K562 (cell line): ENCODE measurements around the gene EPHB6. TPM values are rescaled to one million over a fixed set of nuclear protein-coding genes. Genes with fewer than 3 reads are reported as not detected.

ENCODE experiments used
- ATAC-seq: fragments of 200-7000 bp; cut with Tn5 transposase; 3 replicates; pipeline ENCODE4 v1.9.1; 2020; ENCODE audit warnings: moderate library complexity
- BruUV-seq: library from RNA; stranded (reverse); fragments of 400-500 nt; replicated peaks from 2 replicates; lab custom pipeline; 2021; lab: Mats Ljungman, UMichigan
- CTCF ChIA-PET: fragments of 300-600 bp; formaldehyde crosslinking; extraction: SDS; loops from one replicate; lab custom pipeline; 2021; ENCODE audit warnings: low intra/inter-chr PET ratio; lab: Yijun Ruan, JAX
- POLR2A ChIA-PET: fragments of 300-600, 350-650 bp; sonication (Branson Sonifier 250); formaldehyde crosslinking; extraction: SDS; loops from one replicate; lab custom pipeline; 2021; ENCODE audit warnings: antibody characterized with exemption, inconsistent platforms; lab: Yijun Ruan, JAX
- DNase-seq, 4 experiments: peaks; one replicate each; pipeline versions ENCODE4 v3.0.0 to v3.0.0-alpha.2; 2011 to 2018; ENCODE audit warnings: low spot score in 3 of 4, mixed read lengths in 3 of 4; ENCODE audit errors: extremely low read depth in 1 of 4
- FAIRE-seq: peaks from 2 replicates; lab custom pipeline; 2011; peaks lifted over from hg19 to GRCh38; lab: Jason Lieb, UNC
- H2AFZ ChIP-seq: 2 replicates; pipeline ENCODE4 v1.6.0; 2011; ENCODE audit warnings: low read depth, low read length, control low read depth, inconsistent platforms
- H3K27ac ChIP-seq: fragments of 200-600 bp; 3 replicates; pipeline ENCODE4 v1.8.0; 2011; ENCODE audit warnings: low read depth, mild to moderate bottlenecking, control low read depth, inconsistent platforms, low read length, moderate library complexity, mixed read lengths; ENCODE audit errors: extremely low read depth
- H3K27me3 ChIP-seq, 2 experiments: fragments of 300-600 bp in 1 of 2; 2 replicates in 1 of 2; 3 replicates in 1 of 2; pipeline versions ENCODE4 v1.6.0 to v1.8.0; 2011; ENCODE audit warnings: inconsistent platforms in 2 of 2, low read length in 2 of 2, mild to moderate bottlenecking in 1 of 2, mixed read lengths in 1 of 2, moderate library complexity in 1 of 2; ENCODE audit not compliant: control insufficient read depth in 2 of 2, insufficient read depth in 2 of 2
- H3K36me3 ChIP-seq: fragments of 300-600 bp; 3 replicates; pipeline ENCODE4 v1.8.0; 2011; ENCODE audit warnings: mild to moderate bottlenecking, low read length, inconsistent platforms; ENCODE audit not compliant: control insufficient read depth, insufficient read depth
- H3K4me1 ChIP-seq, 2 experiments: fragments of 200-600 bp in 1 of 2; replicated peaks in 1 of 2; 2 replicates in 1 of 2; 3 replicates in 1 of 2; pipeline versions ENCODE4 v1.5.1 to v1.8.0; 2011; ENCODE audit warnings: inconsistent platforms in 2 of 2, low read length in 2 of 2, mild to moderate bottlenecking in 1 of 2, mixed read lengths in 1 of 2, moderate library complexity in 1 of 2; ENCODE audit not compliant: control insufficient read depth in 2 of 2, insufficient read depth in 2 of 2
- H3K4me2 ChIP-seq: 2 replicates; pipeline ENCODE4 v1.6.1; 2011; ENCODE audit warnings: low read length, control low read depth, inconsistent platforms, mixed read lengths; ENCODE audit not compliant: insufficient read depth
- H3K4me3 ChIP-seq: fragments of 200-600 bp; sonication (generic), shearing (Covaris generic); 2 replicates; pipeline ENCODE4 v1.5.1; 2016; ENCODE audit warnings: control low read depth, inconsistent platforms
- H3K79me2 ChIP-seq: fragments of 200-600 bp; 3 replicates; pipeline ENCODE4 v1.8.0; 2011; ENCODE audit warnings: low read length, inconsistent platforms; ENCODE audit not compliant: control insufficient read depth, insufficient read depth
- H3K9ac ChIP-seq, 2 experiments: 2 replicates each; pipeline versions ENCODE4 v1.6.0 to v1.6.1; 2011; ENCODE audit warnings: low read depth in 2 of 2, low read length in 2 of 2, control low read depth in 1 of 2, inconsistent platforms in 1 of 2, mild to moderate bottlenecking in 1 of 2, mixed read lengths in 1 of 2; ENCODE audit not compliant: insufficient read depth in 1 of 2
- H3K9me1 ChIP-seq: one replicate; pipeline ENCODE4 v1.6.0; 2011; ENCODE audit warnings: inconsistent platforms, mild to moderate bottlenecking, low read length, moderate library complexity; ENCODE audit not compliant: control insufficient read depth, insufficient read depth
- H3K9me3 ChIP-seq: replicated peaks from 2 replicates; pipeline ENCODE4 v1.5.1; 2011; ENCODE audit warnings: low read depth, low read length, inconsistent platforms; ENCODE audit not compliant: control insufficient read depth, insufficient read depth
- H4K20me1 ChIP-seq: replicated peaks from 2 replicates; pipeline ENCODE4 v1.6.1; 2011; ENCODE audit warnings: low read length, inconsistent platforms, mixed read lengths; ENCODE audit not compliant: control insufficient read depth, insufficient read depth
- BRD9 ChIP-seq: fragments of 450-650 bp; IDR thresholded peaks from 2 replicates; pipeline ENCODE4 v1.6.1; 2018; ENCODE audit warnings: low read depth; ENCODE audit not compliant: partially characterized antibody
- PBX2 ChIP-seq, 2 experiments: IDR thresholded peaks in 1 of 2; conservative IDR thresholded peaks in 1 of 2; 2 replicates each; pipeline ENCODE4 v1.6.1; 2016; ENCODE audit warnings: low read depth in 2 of 2, mild to moderate bottlenecking in 1 of 2, missing compliant biosample characterization in 1 of 2, missing genetic modification characterization in 1 of 2, moderate library complexity in 1 of 2
- TEAD1 ChIP-seq, 2 experiments: fragments of 450-650 bp in 1 of 2; sonication (generic) in 1 of 2; formaldehyde crosslinking; IDR thresholded peaks; 2 replicates each; pipeline versions ENCODE4 v1.4.0 to v1.8.0; 2020 to 2022; ENCODE audit warnings: mild to moderate bottlenecking in 2 of 2, missing genetic modification reagents in 1 of 2
- ZFP1 ChIP-seq: fragments of 450-650 bp; formaldehyde crosslinking; IDR thresholded peaks from 2 replicates; pipeline ENCODE4 v1.4.0; 2020; ENCODE audit warnings: mild to moderate bottlenecking, mixed read lengths
- WGBS: fragments of 100-300 bp; shearing (Covaris generic); methylation state at CpG from one replicate; pipeline ENCODE4 v1.1.6; 2016; ENCODE audit warnings: low coverage, mixed read lengths; ENCODE audit not compliant: insufficient coverage; ENCODE audit errors: missing lambda C conversion rate; 5-methylcytosine and 5-hydroxymethylcytosine counted together
- in situ Hi-C: fragments of 300-500 bp; cut with MboI; formaldehyde crosslinking; loops from 4 replicates; pipeline ENCODE4 v1.15.0; 2018; ENCODE audit warnings: inconsistent platforms, mixed read lengths
- intact Hi-C: fragments of 100-400 bp; cut with micrococcal nuclease; formaldehyde crosslinking; loops from 2 replicates; pipeline ENCODE4 v1.14.2; 2022
- polyA plus RNA-seq, 8 experiments: library from polyadenylated mRNA; depleted of rRNA in 4 of 8; stranded (reverse) in 5 of 8; unstranded in 3 of 8; fragments of >200 nt; fragmentation: Nextera tagmentation in 2 of 8; fragmentation: Illumina TruSeq in 1 of 8; extraction: Ambion mirVana in 2 of 8; extraction: Trizol in 1 of 8; gene quantifications; 2 replicates each; pipeline versions ENCODE4 v1.2.1 to v1.2.3, GENCODE V29; 2011 to 2014; ENCODE audit warnings: inconsistent platforms in 1 of 8, missing spikeins in 1 of 8
- total RNA-seq, 7 experiments: library from RNA; depleted of rRNA in 6 of 7; stranded (reverse); fragments of >200 nt in 6 of 7; fragmentation: Illumina TruSeq in 2 of 7; extraction: Trizol in 2 of 7; gene quantifications; 2 replicates each; pipeline versions ENCODE4 v1.2.1 to v1.2.3, GENCODE V29; 2011 to 2021; ENCODE audit warnings: low replicate concordance in 1 of 7

EPHB6 gene
- total and polyA plus RNA-seq, 9 of the 15 experiments (the other 6 are each of a cell fraction or from before 2014, with no cell fraction given) = 1.4 to 123 (median 7.6) TPM

GRCh38 chr7:142892951-142893350 lies 38.1 kb downstream of the EPHB6 start:
- intact Hi-C loops = no loop called here
- Histone ChIP-seq H3K36me3 (no peaks in the 10 kb centered on the region), H3K79me2 (no peaks in the 10 kb centered on the region), H3K27ac (no peak overlapping the region), H4K20me1 (peaks cover 10% of the 10 kb centered on the region; the same call in 1 of the 2 replicates), H3K4me1 (no peaks in the 10 kb centered on the region), H3K4me3 (no peak overlapping the region), H3K9ac (no peak overlapping the region), H2AFZ (no peak overlapping the region), H3K9me3 (no peaks in the 10 kb centered on the region; the same call in 1 of the 2 replicates), H3K27me3 (peaks cover 13 to 50% of the 10 kb centered on the region in 2 experiments), H3K9me1 (peaks cover 2% of the 10 kb centered on the region), H3K4me2 (no peak overlapping the region)
- no peak for FAIRE-seq
- ATAC-seq = no peak
- 0% methylated on average over 5 of the region's 5 CpGs for WGBS
- POLR2A ChIA-PET = no interaction called here
- in situ Hi-C loops = no loop called here
- no peak for DNase-seq
- TF ChIP-seq BRD9 (no peak), TEAD1 (CRISPR knock-in tag; IDR thresholded peaks at IDR 0.05) (no peak), ZFP1 (CRISPR knock-in tag) (no peak), PBX2 (CRISPR knock-in tag; IDR thresholded peaks at IDR 0.05; ENCODE audit: low read depth) (no peak), PBX2 (tag; conservative IDR thresholded peaks at IDR 0.05; ENCODE audit: low read depth) (no peak)
- CTCF ChIA-PET = no interaction called here
- BruUV-seq = no TSS peak
